Uterus (tissue), 4 donors: ENCODE data around the gene RAB13. TPM values are rescaled to one million over a fixed set of nuclear protein-coding genes. Genes with fewer than 3 reads are reported as not detected.
A peak's percentile ranks its signal among the peaks of the same experiment; 100 is the strongest.

Source experiments
- DNase-seq, 2 donors: peaks; one replicate each; pipeline ENCODE4 v3.0.0-alpha.2; 2019 to 2020
- H3K27ac ChIP-seq, 2 donors: fragments of 200-600 bp; sonication (generic); 1 replicate in 1 of 2; 2 replicates in 1 of 2; pipeline ENCODE4 v1.5.1; 2016 to 2018
- H3K27me3 ChIP-seq, 2 donors: fragments of 200-600 bp; sonication (generic); one replicate each; pipeline ENCODE4 v1.5.1; 2018 to 2019; ENCODE audit warnings: control low read depth in 1 of 2
- H3K36me3 ChIP-seq, 2 donors: fragments of 200-600 bp; sonication (generic); one replicate each; pipeline ENCODE4 v1.5.1; 2019; ENCODE audit warnings: control low read depth in 1 of 2
- H3K4me1 ChIP-seq, 2 donors: fragments of 200-600 bp; sonication (generic); one replicate each; pipeline ENCODE4 v1.5.1; 2018 to 2019; ENCODE audit warnings: control low read depth in 1 of 2
- H3K4me3 ChIP-seq, 2 donors: fragments of 200-600 bp; sonication (generic); 1 replicate in 1 of 2; 2 replicates in 1 of 2; pipeline ENCODE4 v1.5.1; 2018 to 2019; ENCODE audit warnings: mild to moderate bottlenecking in 1 of 2
- H3K9me3 ChIP-seq, 2 donors: fragments of 200-600 bp; sonication (generic); one replicate each; pipeline ENCODE4 v1.5.1; 2019; ENCODE audit warnings: control low read depth in 1 of 2
- POLR2A ChIP-seq, 2 donors: fragments of 450-650 bp; IDR thresholded peaks; one replicate each; pipeline ENCODE4 v1.6.1; 2016; ENCODE audit warnings: antibody characterized with exemption in 2 of 2, mild to moderate bottlenecking in 1 of 2, moderate library complexity in 1 of 2
- intact Hi-C: fragments of 100-400 bp; cut with DNase I; formaldehyde crosslinking; loops from one replicate; pipeline ENCODE4 v1.15.1; 2023; ENCODE audit warnings: low total_unique reads
- total RNA-seq, 4 donors: library from RNA; depleted of rRNA in 3 of 4; stranded (reverse); fragments of >200 nt in 3 of 4; gene quantifications; one replicate each; pipeline versions ENCODE4 v1.1.0 to v1.2.4, GENCODE V29; 2014 to 2023
- TF ChIP-seq, protein P1 (sequence below), 4 experiments: fragments of 200-600 bp in 2 of 4; fragments of 450-650 bp in 2 of 4; sonication (generic) in 2 of 4; IDR thresholded peaks; one replicate each; pipeline ENCODE4 v1.5.1; 2016 to 2019; ENCODE audit warnings: antibody characterized with exemption in 4 of 4, mild to moderate bottlenecking in 2 of 4, moderate library complexity in 1 of 4
- donor health status: DM: yes; HTN: yes; CAD: no.

Gene RAB13
- total RNA-seq, 4 donors from 2014 or later: 16.9 to 120 (median 33.2) TPM

- H3K36me3 ChIP-seq: no peaks in the 10 kb centered on the region
- no peak for TF ChIP-seq POLR2A (IDR thresholded peaks at IDR 0.05)
- TF ChIP-seq, protein P1, sequence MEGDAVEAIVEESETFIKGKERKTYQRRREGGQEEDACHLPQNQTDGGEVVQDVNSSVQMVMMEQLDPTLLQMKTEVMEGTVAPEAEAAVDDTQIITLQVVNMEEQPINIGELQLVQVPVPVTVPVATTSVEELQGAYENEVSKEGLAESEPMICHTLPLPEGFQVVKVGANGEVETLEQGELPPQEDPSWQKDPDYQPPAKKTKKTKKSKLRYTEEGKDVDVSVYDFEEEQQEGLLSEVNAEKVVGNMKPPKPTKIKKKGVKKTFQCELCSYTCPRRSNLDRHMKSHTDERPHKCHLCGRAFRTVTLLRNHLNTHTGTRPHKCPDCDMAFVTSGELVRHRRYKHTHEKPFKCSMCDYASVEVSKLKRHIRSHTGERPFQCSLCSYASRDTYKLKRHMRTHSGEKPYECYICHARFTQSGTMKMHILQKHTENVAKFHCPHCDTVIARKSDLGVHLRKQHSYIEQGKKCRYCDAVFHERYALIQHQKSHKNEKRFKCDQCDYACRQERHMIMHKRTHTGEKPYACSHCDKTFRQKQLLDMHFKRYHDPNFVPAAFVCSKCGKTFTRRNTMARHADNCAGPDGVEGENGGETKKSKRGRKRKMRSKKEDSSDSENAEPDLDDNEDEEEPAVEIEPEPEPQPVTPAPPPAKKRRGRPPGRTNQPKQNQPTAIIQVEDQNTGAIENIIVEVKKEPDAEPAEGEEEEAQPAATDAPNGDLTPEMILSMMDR (IDR thresholded peaks at IDR 0.05): no peak
- H3K4me1 ChIP-seq: peaks cover 0 to 7% of the 10 kb centered on the region in 2 donors
- H3K27ac ChIP-seq: peak overlapping the region; percentile 93 to 94
- no peaks in the 10 kb centered on the region for H3K9me3 ChIP-seq
- no peaks in the 10 kb centered on the region for H3K27me3 ChIP-seq
- peak overlapping the region; percentile 94 to 98 for H3K4me3 ChIP-seq
- intact Hi-C loops: loop anchor here (10.0 kb wide), 1 partner anchor 182 kb away; no protein-coding TSS in a partner anchor
- DNase-seq: no peak
Observed at GRCh38 chr1:153976819-153977249, 9.3 kb downstream of the RAB13 start.

GRCh38 chr1:153973525-153973924 lies 12.6 kb downstream of the RAB13 start:
- TF ChIP-seq POLR2A (IDR thresholded peaks at IDR 0.05): no peak
- TF ChIP-seq, protein P1 (IDR thresholded peaks at IDR 0.05): no peak
- no peak overlapping the region for H3K27ac ChIP-seq
- intact Hi-C loops: loop anchor here (10.0 kb wide), 1 partner anchor 179 kb away; no protein-coding TSS in a partner anchor
- H3K4me3 ChIP-seq: no peak overlapping the region
- H3K4me1 ChIP-seq: peaks cover 0 to 7% of the 10 kb centered on the region in 2 donors
- no peaks in the 10 kb centered on the region for H3K36me3 ChIP-seq
- no peaks in the 10 kb centered on the region for H3K27me3 ChIP-seq
- no peaks in the 10 kb centered on the region for H3K9me3 ChIP-seq
- no peak for DNase-seq

GRCh38 chr1:153973071-153973470 lies 13.1 kb downstream of the RAB13 start:
- DNase-seq: no peak
- Histone ChIP-seq H3K4me3 (no peak overlapping the region), H3K9me3 (no peaks in the 10 kb centered on the region), H3K4me1 (peaks cover 0 to 7% of the 10 kb centered on the region in 2 donors), H3K27ac (no peak overlapping the region), H3K36me3 (no peaks in the 10 kb centered on the region), H3K27me3 (no peaks in the 10 kb centered on the region)
- TF ChIP-seq, protein P1 (IDR thresholded peaks at IDR 0.05): no peak
- no peak for TF ChIP-seq POLR2A (IDR thresholded peaks at IDR 0.05)
- intact Hi-C loops: loop anchor here (10.0 kb wide), 1 partner anchor 178 kb away; no protein-coding TSS in a partner anchor

GRCh38 chr1:153970346-153970745 lies 15.8 kb downstream of the RAB13 start:
- H3K36me3 ChIP-seq: no peaks in the 10 kb centered on the region
- peaks cover 0 to 3% of the 10 kb centered on the region in 2 donors for H3K4me1 ChIP-seq
- H3K9me3 ChIP-seq: no peaks in the 10 kb centered on the region
- TF ChIP-seq, protein P1 (IDR thresholded peaks at IDR 0.05): no peak
- TF ChIP-seq POLR2A (IDR thresholded peaks at IDR 0.05): no peak
- no peak overlapping the region for H3K4me3 ChIP-seq
- no peaks in the 10 kb centered on the region for H3K27me3 ChIP-seq
- H3K27ac ChIP-seq: no peak overlapping the region
- intact Hi-C loops: loop anchor here (10.0 kb wide), 1 partner anchor 176 kb away; no protein-coding TSS in a partner anchor
- no peak for DNase-seq

DNA sequence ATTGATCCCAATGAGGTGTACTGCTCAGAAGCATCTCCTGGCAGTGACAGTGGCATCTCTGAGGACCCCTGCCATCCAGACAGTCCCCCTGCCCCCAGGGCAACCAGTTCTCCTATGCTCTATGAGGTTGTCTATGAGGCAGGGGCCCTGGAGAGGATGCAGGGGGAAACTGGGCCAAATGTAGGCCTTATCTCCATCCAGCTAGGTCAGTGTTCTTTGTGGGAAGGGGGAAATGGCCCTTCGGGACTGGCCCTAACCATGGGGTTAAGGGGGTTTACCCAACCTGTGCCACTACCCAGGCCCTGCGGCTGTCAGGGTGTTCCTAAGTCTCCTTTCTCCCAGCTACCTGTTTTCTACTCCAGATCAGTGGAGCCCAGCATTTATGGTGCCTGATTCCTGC lies 17.2 kb downstream of the RAB13 start:
- Histone ChIP-seq H3K27me3 (no peaks in the 10 kb centered on the region), H3K27ac (no peak overlapping the region), H3K4me3 (no peak overlapping the region), H3K36me3 (no peaks in the 10 kb centered on the region), H3K9me3 (no peaks in the 10 kb centered on the region), H3K4me1 (peaks cover 0 to 3% of the 10 kb centered on the region in 2 donors)
- intact Hi-C loops: no loop called here
- DNase-seq: no peak
- TF ChIP-seq, protein P1 (IDR thresholded peaks at IDR 0.05): no peak
- no peak for TF ChIP-seq POLR2A (IDR thresholded peaks at IDR 0.05)
